Keratinocyte (primary cell): Measurements from ENCODE around the gene HEATR1. TPM values are rescaled to one million over a fixed set of nuclear protein-coding genes. Genes with fewer than 3 reads are reported as not detected.

Source experiments
- DNase-seq: peaks from one replicate; pipeline ENCODE4 v3.0.0-alpha.2; 2011; ENCODE audit warnings: low read depth, missing footprints, low spot score
- FAIRE-seq: peaks from 2 replicates; lab custom pipeline; 2011; peaks lifted over from hg19 to GRCh38; lab: Jason Lieb, UNC
- H2AFZ ChIP-seq: 2 replicates; pipeline ENCODE4 v1.6.0; 2012; ENCODE audit warnings: low read length, control low read depth, inconsistent platforms; ENCODE audit not compliant: control insufficient read depth
- H3K27ac ChIP-seq: 2 replicates; pipeline ENCODE4 v1.5.1; 2011; ENCODE audit warnings: low read length; ENCODE audit not compliant: control insufficient read depth, insufficient read depth
- H3K27me3 ChIP-seq: 3 replicates; pipeline ENCODE4 v1.6.0; 2011; ENCODE audit warnings: low read length; ENCODE audit not compliant: control insufficient read depth, insufficient read depth; ENCODE audit errors: extremely low read depth
- H3K36me3 ChIP-seq, 2 experiments: 2 replicates in 1 of 2; 3 replicates in 1 of 2; pipeline ENCODE4 v1.5.1; 2011; ENCODE audit warnings: low read length in 2 of 2, mild to moderate bottlenecking in 1 of 2; ENCODE audit not compliant: control insufficient read depth in 2 of 2, insufficient read depth in 2 of 2; ENCODE audit errors: extremely low read depth in 1 of 2
- H3K4me1 ChIP-seq: 3 replicates; pipeline ENCODE4 v1.5.1; 2011; ENCODE audit warnings: low read length; ENCODE audit not compliant: control insufficient read depth, insufficient read depth; ENCODE audit errors: extremely low read depth
- H3K4me2 ChIP-seq: 3 replicates; pipeline ENCODE4 v1.6.0; 2011; ENCODE audit warnings: low read depth, low read length; ENCODE audit not compliant: control insufficient read depth, insufficient read depth; ENCODE audit errors: extremely low read depth
- H3K4me3 ChIP-seq, 3 experiments: fragments of 200-600 bp in 1 of 3; sonication (generic) in 1 of 3; 2 replicates in 2 of 3; 3 replicates in 1 of 3; pipeline ENCODE4 v1.5.1; 2011 to 2016; ENCODE audit warnings: low read length in 3 of 3, mild to moderate bottlenecking in 3 of 3, control low read depth in 2 of 3, inconsistent platforms in 1 of 3, low read depth in 1 of 3, mixed read lengths in 1 of 3, mixed run types in 1 of 3, moderate library complexity in 1 of 3; ENCODE audit not compliant: control insufficient read depth in 2 of 3, insufficient read depth in 2 of 3; ENCODE audit errors: extremely low read depth in 1 of 3
- H3K79me2 ChIP-seq: 2 replicates; pipeline ENCODE4 v1.6.0; 2012; ENCODE audit warnings: low read length; ENCODE audit not compliant: control insufficient read depth, insufficient read depth
- H3K9ac ChIP-seq: 3 replicates; pipeline ENCODE4 v1.6.0; 2011; ENCODE audit warnings: low read length; ENCODE audit not compliant: control insufficient read depth, insufficient read depth; ENCODE audit errors: extremely low read depth
- H3K9me1 ChIP-seq: 3 replicates; pipeline ENCODE4 v1.6.0; 2011; ENCODE audit warnings: low read length; ENCODE audit not compliant: control insufficient read depth, insufficient read depth; ENCODE audit errors: extremely low read depth
- H3K9me3 ChIP-seq: 2 replicates; pipeline ENCODE4 v1.5.1; 2012; ENCODE audit warnings: low read depth, low read length; ENCODE audit not compliant: control insufficient read depth
- H4K20me1 ChIP-seq: 3 replicates; pipeline ENCODE4 v1.6.0; 2011; ENCODE audit warnings: low read length; ENCODE audit not compliant: control insufficient read depth, insufficient read depth; ENCODE audit errors: extremely low read depth
- EZH2 ChIP-seq: IDR thresholded peaks from one replicate; pipeline ENCODE4 v1.6.1; 2012; ENCODE audit warnings: inconsistent platforms, mild to moderate bottlenecking, low read length, moderate library complexity
- dilution Hi-C: fragments of 300-500 bp; cut with MboI; formaldehyde crosslinking; loops from one replicate; pipeline ENCODE4 v1.7.0; 2020; ENCODE audit warnings: low sequenced_read_pairs; ENCODE audit not compliant: extremely low pct_ligation_motif_present
- polyA plus RNA-seq, 5 experiments: library from polyadenylated mRNA; depleted of rRNA in 3 of 5; stranded (reverse) in 3 of 5; stranded (forward) in 1 of 5; unstranded in 1 of 5; fragments of >200 nt; gene quantifications; 1 replicate in 1 of 5; 2 replicates in 3 of 5; 3 replicates in 1 of 5; pipeline versions ENCODE4 v1.2.1 to v1.2.3, GENCODE V29; 2011 to 2012; ENCODE audit warnings: missing spikeins in 2 of 5, low read depth in 1 of 5, low replicate concordance in 1 of 5
- TF ChIP-seq, protein P1 (sequence below), 3 experiments: IDR thresholded peaks in 1 of 3; conservative IDR thresholded peaks in 1 of 3; optimal IDR thresholded peaks in 1 of 3; 2 replicates in 2 of 3; 3 replicates in 1 of 3; pipeline versions ENCODE3 to v1.5.1; 2011; ENCODE audit warnings: low read length in 3 of 3, mild to moderate bottlenecking in 3 of 3, moderate library complexity in 2 of 3, control low read depth in 1 of 3, inconsistent platforms in 1 of 3; ENCODE audit not compliant: insufficient read depth in 2 of 3; ENCODE audit errors: extremely low read depth in 1 of 3

The HEATR1 gene
- polyA plus RNA-seq, 1 donor (not counting 4 experiments of a cell fraction or from before 2014, with no cell fraction given): 19.5 TPM

DNA sequence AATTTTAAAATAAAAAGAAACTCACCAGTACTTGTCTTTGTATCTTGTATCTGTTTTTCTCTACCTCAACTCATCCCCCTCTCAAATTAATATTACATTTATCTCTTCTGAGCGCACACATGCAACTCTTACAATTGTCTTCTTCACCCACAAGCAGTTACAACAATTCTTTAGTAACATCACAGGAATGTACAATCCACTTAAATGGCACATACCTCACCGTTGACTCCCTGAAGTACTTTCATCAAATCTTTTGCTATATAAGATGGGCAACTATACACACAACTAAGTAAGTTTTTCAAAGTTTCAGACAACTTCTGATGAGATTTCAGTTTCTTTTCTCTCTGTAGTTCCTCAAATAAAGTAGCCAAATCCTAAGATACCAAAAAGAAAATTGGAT, 28.3 kb downstream of the HEATR1 start:
- no peak overlapping the region for H3K4me3 ChIP-seq
- FAIRE-seq (no peak), DNase-seq (no peak)
- peaks cover 15 to 19% of the 10 kb centered on the region in 2 experiments for H3K36me3 ChIP-seq
- dilution Hi-C loops: no loop called here
- H3K9me3 ChIP-seq: no peaks in the 10 kb centered on the region
- no peak overlapping the region for H3K27ac ChIP-seq
- H3K4me1 ChIP-seq: no peaks in the 10 kb centered on the region
- no peaks in the 10 kb centered on the region for H3K79me2 ChIP-seq
- H4K20me1 ChIP-seq: no peaks in the 10 kb centered on the region
- no peaks in the 10 kb centered on the region for H3K9me1 ChIP-seq
- H3K9ac ChIP-seq: no peak overlapping the region
- no peak overlapping the region for H3K4me2 ChIP-seq
- H3K27me3 ChIP-seq: no peaks in the 10 kb centered on the region
- no peak overlapping the region for H2AFZ ChIP-seq
- no peak for TF ChIP-seq EZH2
- TF ChIP-seq, protein P1, sequence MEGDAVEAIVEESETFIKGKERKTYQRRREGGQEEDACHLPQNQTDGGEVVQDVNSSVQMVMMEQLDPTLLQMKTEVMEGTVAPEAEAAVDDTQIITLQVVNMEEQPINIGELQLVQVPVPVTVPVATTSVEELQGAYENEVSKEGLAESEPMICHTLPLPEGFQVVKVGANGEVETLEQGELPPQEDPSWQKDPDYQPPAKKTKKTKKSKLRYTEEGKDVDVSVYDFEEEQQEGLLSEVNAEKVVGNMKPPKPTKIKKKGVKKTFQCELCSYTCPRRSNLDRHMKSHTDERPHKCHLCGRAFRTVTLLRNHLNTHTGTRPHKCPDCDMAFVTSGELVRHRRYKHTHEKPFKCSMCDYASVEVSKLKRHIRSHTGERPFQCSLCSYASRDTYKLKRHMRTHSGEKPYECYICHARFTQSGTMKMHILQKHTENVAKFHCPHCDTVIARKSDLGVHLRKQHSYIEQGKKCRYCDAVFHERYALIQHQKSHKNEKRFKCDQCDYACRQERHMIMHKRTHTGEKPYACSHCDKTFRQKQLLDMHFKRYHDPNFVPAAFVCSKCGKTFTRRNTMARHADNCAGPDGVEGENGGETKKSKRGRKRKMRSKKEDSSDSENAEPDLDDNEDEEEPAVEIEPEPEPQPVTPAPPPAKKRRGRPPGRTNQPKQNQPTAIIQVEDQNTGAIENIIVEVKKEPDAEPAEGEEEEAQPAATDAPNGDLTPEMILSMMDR (optimal IDR thresholded peaks at IDR 0.05 in 1 of 3, IDR thresholded peaks at IDR 0.05 in 1 of 3, conservative IDR thresholded peaks at IDR 0.05 in 1 of 3; ENCODE audit: extremely low read depth in 1 of 3, insufficient read depth in 2 of 3, low read length in 3 of 3): no peak

DNA sequence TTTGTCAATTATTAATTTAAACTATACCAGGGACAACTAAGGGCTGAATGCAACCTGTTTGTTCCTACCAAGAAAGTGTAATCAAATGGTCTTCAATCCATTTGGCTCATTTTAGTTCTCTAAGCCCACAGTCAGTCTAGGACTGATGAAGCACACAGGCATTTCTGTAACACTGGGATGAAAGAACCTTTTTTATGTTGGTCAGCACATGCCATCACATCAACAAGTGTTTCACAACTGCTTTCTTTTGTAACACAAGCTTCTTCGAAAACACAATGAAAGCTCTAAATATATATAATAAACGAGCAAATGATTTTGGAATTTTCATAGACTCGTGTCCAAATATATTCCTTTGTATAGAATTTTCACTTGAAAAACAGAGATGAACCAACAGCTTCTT, 28.8 kb downstream of the HEATR1 start:
- dilution Hi-C loops: no loop called here
- no peaks in the 10 kb centered on the region for H3K9me3 ChIP-seq
- no peaks in the 10 kb centered on the region for H3K79me2 ChIP-seq
- FAIRE-seq: no peak
- H3K4me1 ChIP-seq: no peaks in the 10 kb centered on the region
- H3K9ac ChIP-seq: no peak overlapping the region
- no peak overlapping the region for H2AFZ ChIP-seq
- no peak overlapping the region for H3K27ac ChIP-seq
- H4K20me1 ChIP-seq: no peaks in the 10 kb centered on the region
- no peak for TF ChIP-seq EZH2
- TF ChIP-seq, protein P1 (optimal IDR thresholded peaks at IDR 0.05 in 1 of 3, IDR thresholded peaks at IDR 0.05 in 1 of 3, conservative IDR thresholded peaks at IDR 0.05 in 1 of 3; ENCODE audit: extremely low read depth in 1 of 3, insufficient read depth in 2 of 3, low read length in 3 of 3): no peak
- no peak for DNase-seq
- no peaks in the 10 kb centered on the region for H3K27me3 ChIP-seq
- no peaks in the 10 kb centered on the region for H3K9me1 ChIP-seq
- H3K4me3 ChIP-seq: no peak overlapping the region
- no peak overlapping the region for H3K4me2 ChIP-seq
- H3K36me3 ChIP-seq: peaks cover 17 to 20% of the 10 kb centered on the region in 2 experiments
